NCI-H526 (cell line): ENCODE data around the gene KRTAP26-1.

Source experiments
- DNase-seq, 2 experiments: peaks; one replicate each; lab custom pipeline; 2025; lab: John Stamatoyannopoulos, UW

KRTAP26-1 gene

DNA sequence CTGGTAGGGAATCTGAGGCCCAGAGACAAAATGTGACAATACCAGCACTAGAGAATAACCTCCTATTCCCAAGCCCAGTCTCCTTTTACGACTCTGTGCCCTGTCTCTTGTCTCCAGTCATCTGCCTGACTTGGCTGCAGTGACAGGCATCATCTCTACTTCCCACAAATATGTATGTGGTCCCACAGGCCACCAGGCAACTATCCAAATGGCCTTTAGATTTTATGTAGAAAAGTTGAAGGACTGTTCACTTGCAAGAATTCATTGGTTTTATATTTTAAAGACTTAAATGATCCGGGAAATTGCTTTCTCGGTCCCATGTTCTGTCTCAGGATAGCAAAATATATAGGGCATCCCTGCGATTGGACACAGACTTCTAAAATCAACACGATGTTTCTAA, 49.0 kb downstream of the KRTAP26-1 start:
- no peak for DNase-seq

DNA sequence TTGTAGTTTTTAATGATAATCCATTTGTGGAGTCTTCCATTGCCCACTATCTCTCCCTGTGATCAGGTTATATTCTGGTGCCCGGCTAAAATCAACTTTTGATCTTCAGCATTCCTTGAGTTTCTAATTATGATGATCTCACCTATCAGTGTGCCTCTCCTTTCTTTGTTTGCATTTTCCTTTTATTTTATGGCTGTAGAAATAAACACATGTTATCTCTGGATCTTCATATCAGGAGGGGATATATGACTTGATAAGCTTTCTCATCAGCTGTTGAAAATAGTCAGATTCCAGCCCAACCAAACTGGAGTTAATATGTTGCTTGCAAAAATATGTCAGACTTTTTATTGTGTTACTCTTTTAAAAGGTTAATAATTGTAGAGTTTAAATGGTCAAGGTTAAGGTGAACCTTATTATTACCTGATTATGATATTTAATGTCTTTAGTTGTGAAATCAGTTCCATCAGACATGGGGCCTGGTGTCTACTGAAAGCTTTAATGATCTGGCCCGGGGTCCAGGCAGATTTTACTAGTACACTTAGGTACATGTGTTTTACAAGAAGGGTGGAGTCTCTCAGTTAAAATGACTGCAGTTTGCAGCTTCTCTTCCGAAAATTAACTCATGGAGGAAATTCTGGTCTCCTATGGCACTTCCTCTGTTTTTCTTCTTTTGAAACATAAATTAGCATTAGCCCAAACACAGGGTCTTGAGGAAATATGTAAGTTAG, 50.1 kb downstream of the KRTAP26-1 start:
- no peak for DNase-seq
